Measurements from ENCODE around the gene OPA1.

DNA sequence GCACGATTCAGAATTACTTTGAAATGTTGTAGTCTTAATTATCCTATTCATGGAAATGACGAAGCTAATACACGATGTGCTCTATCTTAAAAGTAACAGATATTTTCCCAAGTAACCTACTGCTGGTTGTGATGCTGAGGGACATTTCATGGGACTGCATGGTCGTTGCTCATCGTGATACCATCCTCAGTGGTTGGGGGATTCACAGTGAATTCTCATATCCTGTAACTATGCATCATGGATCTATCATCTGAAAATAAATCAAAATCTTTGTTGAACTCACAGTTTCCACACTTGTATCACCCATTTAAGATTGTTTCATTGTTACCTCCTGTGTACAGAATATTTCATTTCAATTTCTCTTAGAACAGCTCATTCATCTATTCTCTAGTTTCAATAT, 84.7 kb downstream of the OPA1 start:
- TF ChIP-seq CTCF (IDR thresholded peaks at IDR 0.05) (no peak), POLR2A (IDR thresholded peaks at IDR 0.05) (no peak), POLR2AphosphoS5 (IDR thresholded peaks at IDR 0.05) (no peak), EP300 (IDR thresholded peaks at IDR 0.05) (no peak)

All from sigmoid colon (tissue), 4 donors.